C4-2B (cell line): ENCODE data around the gene TMTC1.

Source experiments
- CTCF ChIP-seq: fragments of 450-650 bp; conservative IDR thresholded peaks from 2 replicates; pipeline ENCODE4 v1.5.1; 2017; ENCODE audit warnings: mild to moderate bottlenecking
- ZFX ChIP-seq: fragments of 450-650 bp; IDR thresholded peaks from 2 replicates; pipeline ENCODE4 v1.6.1; 2017

GRCh38 chr12:29719381-29719780, 64.4 kb downstream of the TMTC1 start:
- TF ChIP-seq CTCF (no peak), ZFX (no peak)
